VCaP (cell line): Measurements from ENCODE around the gene TRIM44.

Experiments used
- H3K27ac ChIP-seq: fragments of 450-650 bp; 2 replicates; pipeline ENCODE4 v1.5.1; 2017
- CTCF ChIP-seq: fragments of 450-650 bp; conservative IDR thresholded peaks from 2 replicates; pipeline ENCODE4 v1.5.1; 2017; ENCODE audit warnings: mild to moderate bottlenecking, moderate library complexity

Gene TRIM44

GRCh38 chr11:35809561-35809960 is 147.0 kb downstream of the TRIM44 start:
- H3K27ac ChIP-seq = no peak overlapping the region
- no peak for TF ChIP-seq CTCF

GRCh38 chr11:35810045-35810645 is 147.6 kb downstream of the TRIM44 start:
- no peak for TF ChIP-seq CTCF
- no peak overlapping the region for H3K27ac ChIP-seq

- no peak overlapping the region for H3K27ac ChIP-seq
- TF ChIP-seq CTCF = no peak
Measured at GRCh38 chr11:35811783-35812182, 149.2 kb downstream of the TRIM44 start.

- no peak overlapping the region for H3K27ac ChIP-seq
- TF ChIP-seq CTCF = no peak
Measured at GRCh38 chr11:35812828-35813227, 150.3 kb downstream of the TRIM44 start.

GRCh38 chr11:35814081-35814695 is 151.6 kb downstream of the TRIM44 start:
- no peak overlapping the region for H3K27ac ChIP-seq
- no peak for TF ChIP-seq CTCF

- no peak for TF ChIP-seq CTCF
Measured at GRCh38 chr11:35814720-35815305, 152.2 kb downstream of the TRIM44 start.

GRCh38 chr11:35815556-35816315 is 153.2 kb downstream of the TRIM44 start:
- TF ChIP-seq CTCF = no peak
- no peak overlapping the region for H3K27ac ChIP-seq

More at GRCh38 chr11:35814720-35815305, 152.2 kb downstream of the TRIM44 start:
- no peak overlapping the region for H3K27ac ChIP-seq
